ENCODE measurements around the gene CNKSR3.

CNKSR3 gene

GRCh38 chr6:154377726-154378125 lies 132.8 kb downstream of the CNKSR3 start:
- DNase-seq, result no peak

- DNase-seq, result no peak
Observed at GRCh38 chr6:154373971-154374370, 136.5 kb downstream of the CNKSR3 start.

- DNase-seq, result no peak
Observed at GRCh38 chr6:154371281-154371680, 139.2 kb downstream of the CNKSR3 start.

GRCh38 chr6:154370545-154370944 lies 139.9 kb downstream of the CNKSR3 start:
- DNase-seq, result no peak

GRCh38 chr6:154367839-154368695 lies 142.4 kb downstream of the CNKSR3 start:
- DNase-seq, result no peak

GRCh38 chr6:154367336-154367735 lies 143.1 kb downstream of the CNKSR3 start:
- no peak for DNase-seq

GRCh38 chr6:154363821-154364220 lies 146.7 kb downstream of the CNKSR3 start:
- no peak for DNase-seq

- DNase-seq, result no peak
Observed at GRCh38 chr6:154361476-154361875, 149.0 kb downstream of the CNKSR3 start.

- DNase-seq, result no peak
Observed at GRCh38 chr6:154360476-154360875, 150.0 kb downstream of the CNKSR3 start.

- no peak for DNase-seq
Observed at GRCh38 chr6:154359679-154360078, 150.8 kb downstream of the CNKSR3 start.

GRCh38 chr6:154359161-154359574 lies 151.3 kb downstream of the CNKSR3 start:
- no peak for DNase-seq

GRCh38 chr6:154358019-154358545 lies 152.4 kb downstream of the CNKSR3 start:
- no peak for DNase-seq

- DNase-seq, result no peak
Observed at GRCh38 chr6:154356690-154357089, 153.8 kb downstream of the CNKSR3 start, which contains the start of gene IPCEF1. Gene IPCEF1 (minus strand): TSS chr6:154356803. CDS start chr6:154265947, 90,856 bp downstream.

GRCh38 chr6:154356113-154356512 lies 154.4 kb downstream of the CNKSR3 start:
- DNase-seq, result no peak

- DNase-seq, result no peak
Observed at GRCh38 chr6:154354265-154354777, 156.2 kb downstream of the CNKSR3 start.

GRCh38 chr6:154353626-154354025 lies 156.9 kb downstream of the CNKSR3 start:
- DNase-seq, result no peak

- DNase-seq, result no peak
Observed at GRCh38 chr6:154352898-154353585, 157.4 kb downstream of the CNKSR3 start.

- DNase-seq, result no peak
Observed at GRCh38 chr6:154350293-154350692, 160.2 kb downstream of the CNKSR3 start.

GRCh38 chr6:154347981-154348380 lies 162.5 kb downstream of the CNKSR3 start:
- no peak for DNase-seq

GRCh38 chr6:154345811-154346210 lies 164.7 kb downstream of the CNKSR3 start:
- no peak for DNase-seq

- peak; percentile 70 for DNase-seq
Observed at GRCh38 chr6:154343473-154344308, 166.8 kb downstream of the CNKSR3 start.

GRCh38 chr6:154341871-154342270 lies 168.6 kb downstream of the CNKSR3 start:
- DNase-seq, result no peak

- DNase-seq, result no peak
Observed at GRCh38 chr6:154341336-154341735, 169.1 kb downstream of the CNKSR3 start.

All from DMS 273 treated with DMSO at 0.1 percent for 48 hours (cell line).